ENCODE results near the gene PTPN3. TPM values are rescaled to one million over a fixed set of nuclear protein-coding genes. Genes with fewer than 3 reads are reported as not detected.

The PTPN3 gene
- total and polyA plus RNA-seq, 2 experiments from 2014 or later = 1.4 to 2.6 TPM

- TF ChIP-seq JUNB (IDR thresholded peaks at IDR 0.05; ENCODE audit: unreplicated experiment) = no peak
- no peak for TF ChIP-seq EZH2phosphoT487 (IDR thresholded peaks at IDR 0.05; ENCODE audit: unreplicated experiment)
- TF ChIP-seq, protein P1, sequence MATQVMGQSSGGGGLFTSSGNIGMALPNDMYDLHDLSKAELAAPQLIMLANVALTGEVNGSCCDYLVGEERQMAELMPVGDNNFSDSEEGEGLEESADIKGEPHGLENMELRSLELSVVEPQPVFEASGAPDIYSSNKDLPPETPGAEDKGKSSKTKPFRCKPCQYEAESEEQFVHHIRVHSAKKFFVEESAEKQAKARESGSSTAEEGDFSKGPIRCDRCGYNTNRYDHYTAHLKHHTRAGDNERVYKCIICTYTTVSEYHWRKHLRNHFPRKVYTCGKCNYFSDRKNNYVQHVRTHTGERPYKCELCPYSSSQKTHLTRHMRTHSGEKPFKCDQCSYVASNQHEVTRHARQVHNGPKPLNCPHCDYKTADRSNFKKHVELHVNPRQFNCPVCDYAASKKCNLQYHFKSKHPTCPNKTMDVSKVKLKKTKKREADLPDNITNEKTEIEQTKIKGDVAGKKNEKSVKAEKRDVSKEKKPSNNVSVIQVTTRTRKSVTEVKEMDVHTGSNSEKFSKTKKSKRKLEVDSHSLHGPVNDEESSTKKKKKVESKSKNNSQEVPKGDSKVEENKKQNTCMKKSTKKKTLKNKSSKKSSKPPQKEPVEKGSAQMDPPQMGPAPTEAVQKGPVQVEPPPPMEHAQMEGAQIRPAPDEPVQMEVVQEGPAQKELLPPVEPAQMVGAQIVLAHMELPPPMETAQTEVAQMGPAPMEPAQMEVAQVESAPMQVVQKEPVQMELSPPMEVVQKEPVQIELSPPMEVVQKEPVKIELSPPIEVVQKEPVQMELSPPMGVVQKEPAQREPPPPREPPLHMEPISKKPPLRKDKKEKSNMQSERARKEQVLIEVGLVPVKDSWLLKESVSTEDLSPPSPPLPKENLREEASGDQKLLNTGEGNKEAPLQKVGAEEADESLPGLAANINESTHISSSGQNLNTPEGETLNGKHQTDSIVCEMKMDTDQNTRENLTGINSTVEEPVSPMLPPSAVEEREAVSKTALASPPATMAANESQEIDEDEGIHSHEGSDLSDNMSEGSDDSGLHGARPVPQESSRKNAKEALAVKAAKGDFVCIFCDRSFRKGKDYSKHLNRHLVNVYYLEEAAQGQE (IDR thresholded peaks at IDR 0.05; ENCODE audit: unreplicated experiment) = no peak
Observed at GRCh38 chr9:109450346-109450745, 47.8 kb downstream of the PTPN3 start (continued).

DNA sequence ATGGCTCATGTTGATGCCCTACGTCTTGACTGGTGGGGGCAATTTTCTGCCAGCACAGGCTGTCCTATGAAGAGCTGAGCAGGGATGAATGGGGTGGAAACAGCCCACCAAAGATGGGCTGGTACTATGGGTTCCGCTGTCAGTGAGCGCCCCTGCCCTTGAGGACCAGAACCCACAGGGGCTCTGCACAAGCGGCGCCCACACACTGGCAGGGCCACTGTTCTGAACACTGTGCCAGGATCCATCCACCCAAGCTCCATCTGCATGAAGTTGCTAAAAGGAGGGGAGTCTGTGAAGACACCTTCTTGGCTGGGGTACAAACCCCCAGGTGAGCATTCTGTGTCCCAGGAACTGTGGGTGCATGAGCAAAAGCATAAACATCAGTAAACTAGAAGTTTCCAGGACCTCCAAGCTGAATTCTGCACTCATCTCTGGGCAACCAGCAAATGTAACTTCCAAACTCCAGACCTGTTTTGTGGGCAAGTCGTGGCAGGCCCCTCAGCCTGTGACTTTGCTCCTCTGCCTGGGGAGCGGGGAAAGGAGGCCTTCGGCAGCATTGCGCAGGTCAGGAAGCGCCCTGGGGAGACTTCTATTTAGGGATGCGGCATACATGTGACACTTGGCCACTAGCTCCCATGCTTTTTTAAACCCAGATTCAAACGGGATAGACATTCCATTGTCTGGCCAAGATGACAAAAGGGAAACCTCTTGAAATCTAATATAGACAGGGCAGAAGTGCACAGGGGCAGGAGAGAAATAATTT, 48.9 kb downstream of the PTPN3 start:
- no peak for ATAC-seq
- no peaks in the 10 kb centered on the region for H3K27me3 ChIP-seq (ENCODE audit: insufficient read depth)
- H3K36me3 Mint-ChIP-seq (ENCODE audit: low read depth) = no peaks in the 10 kb centered on the region
- H3K4me1 Mint-ChIP-seq = peaks cover 15% of the 10 kb centered on the region; the same call in 2 of the 3 replicates
- peaks cover 8% of the 10 kb centered on the region for H3K4me1 ChIP-seq (ENCODE audit: insufficient read depth)
- no peak overlapping the region for H3K27ac ChIP-seq (ENCODE audit: low read depth)
- H3K9me3 Mint-ChIP-seq = no peaks in the 10 kb centered on the region
- H3K36me3 ChIP-seq (ENCODE audit: insufficient read depth) = no peaks in the 10 kb centered on the region
- H3K9me2 ChIP-seq (ENCODE audit: insufficient read depth) = peaks cover 6% of the 10 kb centered on the region; the same call in 1 of the 2 replicates
- H3K27me3 Mint-ChIP-seq (ENCODE audit: insufficient read depth, low read depth, poor library complexity) = peaks cover 2% of the 10 kb centered on the region
- H3K27ac Mint-ChIP-seq = no peak overlapping the region
- H3K4me3 ChIP-seq = no peak overlapping the region
- H3F3A ChIP-seq (replicated peaks; ENCODE audit: low read depth) = no peaks in the 10 kb centered on the region
- no peak for DNase-seq (ENCODE audit: low spot score)
- no peaks in the 10 kb centered on the region for H3K79me2 ChIP-seq (replicated peaks; ENCODE audit: insufficient read depth)
- H2AFZ ChIP-seq = no peak overlapping the region
- no peaks in the 10 kb centered on the region for H4K20me1 ChIP-seq (replicated peaks; ENCODE audit: insufficient read depth)
- no peak overlapping the region for H3K4me2 ChIP-seq
- no peak overlapping the region for H3K4me3 Mint-ChIP-seq
- no peak for TF ChIP-seq ZNF114 (CRISPR knock-in tag; IDR thresholded peaks at IDR 0.05)
- TF ChIP-seq, protein P1 (IDR thresholded peaks at IDR 0.05; ENCODE audit: unreplicated experiment) = no peak
- no peak for TF ChIP-seq ZNF462 (CRISPR knock-in tag; IDR thresholded peaks at IDR 0.05)
- no peak for TF ChIP-seq JUNB (IDR thresholded peaks at IDR 0.05; ENCODE audit: unreplicated experiment)
- TF ChIP-seq STAT1 (IDR thresholded peaks at IDR 0.05; ENCODE audit: unreplicated experiment) = no peak
- TF ChIP-seq, protein P2, sequence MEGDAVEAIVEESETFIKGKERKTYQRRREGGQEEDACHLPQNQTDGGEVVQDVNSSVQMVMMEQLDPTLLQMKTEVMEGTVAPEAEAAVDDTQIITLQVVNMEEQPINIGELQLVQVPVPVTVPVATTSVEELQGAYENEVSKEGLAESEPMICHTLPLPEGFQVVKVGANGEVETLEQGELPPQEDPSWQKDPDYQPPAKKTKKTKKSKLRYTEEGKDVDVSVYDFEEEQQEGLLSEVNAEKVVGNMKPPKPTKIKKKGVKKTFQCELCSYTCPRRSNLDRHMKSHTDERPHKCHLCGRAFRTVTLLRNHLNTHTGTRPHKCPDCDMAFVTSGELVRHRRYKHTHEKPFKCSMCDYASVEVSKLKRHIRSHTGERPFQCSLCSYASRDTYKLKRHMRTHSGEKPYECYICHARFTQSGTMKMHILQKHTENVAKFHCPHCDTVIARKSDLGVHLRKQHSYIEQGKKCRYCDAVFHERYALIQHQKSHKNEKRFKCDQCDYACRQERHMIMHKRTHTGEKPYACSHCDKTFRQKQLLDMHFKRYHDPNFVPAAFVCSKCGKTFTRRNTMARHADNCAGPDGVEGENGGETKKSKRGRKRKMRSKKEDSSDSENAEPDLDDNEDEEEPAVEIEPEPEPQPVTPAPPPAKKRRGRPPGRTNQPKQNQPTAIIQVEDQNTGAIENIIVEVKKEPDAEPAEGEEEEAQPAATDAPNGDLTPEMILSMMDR (conservative IDR thresholded peaks at IDR 0.05; ENCODE audit: low read depth in 2 of 2) = no peak
- TF ChIP-seq CREB1 (CRISPR knock-in tag; IDR thresholded peaks at IDR 0.05; ENCODE audit: low read depth) = no peak
